Measurements from ENCODE around the gene SHPK. TPM values are rescaled to one million over a fixed set of nuclear protein-coding genes. Genes with fewer than 3 reads are reported as not detected.

SHPK gene
- total RNA-seq, 1 donor from 2014 or later, result 9.0 TPM

- no peaks in the 10 kb centered on the region for H3K36me3 ChIP-seq (ENCODE audit: control insufficient read depth, insufficient read depth, low read length)
- no peaks in the 10 kb centered on the region for H3K27me3 ChIP-seq (ENCODE audit: control insufficient read depth, insufficient read depth, low read length)
- FAIRE-seq (no peak), DNase-seq (ENCODE audit: low read depth) (no peak)
- H3K4me3 ChIP-seq (ENCODE audit: low read depth, low read length), result no peak overlapping the region
- TF ChIP-seq, protein P1, sequence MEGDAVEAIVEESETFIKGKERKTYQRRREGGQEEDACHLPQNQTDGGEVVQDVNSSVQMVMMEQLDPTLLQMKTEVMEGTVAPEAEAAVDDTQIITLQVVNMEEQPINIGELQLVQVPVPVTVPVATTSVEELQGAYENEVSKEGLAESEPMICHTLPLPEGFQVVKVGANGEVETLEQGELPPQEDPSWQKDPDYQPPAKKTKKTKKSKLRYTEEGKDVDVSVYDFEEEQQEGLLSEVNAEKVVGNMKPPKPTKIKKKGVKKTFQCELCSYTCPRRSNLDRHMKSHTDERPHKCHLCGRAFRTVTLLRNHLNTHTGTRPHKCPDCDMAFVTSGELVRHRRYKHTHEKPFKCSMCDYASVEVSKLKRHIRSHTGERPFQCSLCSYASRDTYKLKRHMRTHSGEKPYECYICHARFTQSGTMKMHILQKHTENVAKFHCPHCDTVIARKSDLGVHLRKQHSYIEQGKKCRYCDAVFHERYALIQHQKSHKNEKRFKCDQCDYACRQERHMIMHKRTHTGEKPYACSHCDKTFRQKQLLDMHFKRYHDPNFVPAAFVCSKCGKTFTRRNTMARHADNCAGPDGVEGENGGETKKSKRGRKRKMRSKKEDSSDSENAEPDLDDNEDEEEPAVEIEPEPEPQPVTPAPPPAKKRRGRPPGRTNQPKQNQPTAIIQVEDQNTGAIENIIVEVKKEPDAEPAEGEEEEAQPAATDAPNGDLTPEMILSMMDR (IDR thresholded peaks at IDR 0.05; ENCODE audit: insufficient read depth, low read length, severe bottlenecking), result no peak
These were observed 39.1 kb downstream of the SHPK start for GRCh38 chr17:3596804-3597464.

DNA sequence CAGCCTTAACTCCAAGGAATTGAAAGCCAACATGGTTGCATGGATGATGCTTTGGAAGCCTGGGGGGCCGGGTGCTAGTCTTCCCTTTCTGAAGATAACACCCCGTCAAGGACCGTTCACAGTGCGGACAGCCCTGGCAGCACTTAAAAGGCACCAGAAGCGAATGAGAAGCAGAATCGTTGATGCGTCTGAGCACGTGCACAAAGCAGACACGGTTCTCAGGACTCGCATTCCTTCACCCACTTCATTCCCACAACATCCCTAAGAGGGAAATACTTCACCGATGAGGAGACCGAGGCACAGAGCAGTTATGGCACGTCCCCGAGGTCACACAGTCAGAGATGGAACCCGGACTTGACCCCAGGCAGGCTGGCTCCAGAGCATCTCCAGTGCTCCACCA, 41.1 kb downstream of the SHPK start:
- TF ChIP-seq, protein P1 (IDR thresholded peaks at IDR 0.05; ENCODE audit: insufficient read depth, low read length, severe bottlenecking), result no peak
- no peaks in the 10 kb centered on the region for H3K27me3 ChIP-seq (ENCODE audit: control insufficient read depth, insufficient read depth, low read length)
- H3K36me3 ChIP-seq (ENCODE audit: control insufficient read depth, insufficient read depth, low read length), result peaks cover 1% of the 10 kb centered on the region
- no peak overlapping the region for H3K4me3 ChIP-seq (ENCODE audit: low read depth, low read length)
- FAIRE-seq, result no peak
- no peak for DNase-seq (ENCODE audit: low read depth)

GRCh38 chr17:3594051-3594800, 41.8 kb downstream of the SHPK start:
- Histone ChIP-seq H3K4me3 (ENCODE audit: low read depth, low read length) (no peak overlapping the region), H3K27me3 (ENCODE audit: control insufficient read depth, insufficient read depth, low read length) (no peaks in the 10 kb centered on the region), H3K36me3 (ENCODE audit: control insufficient read depth, insufficient read depth, low read length) (peaks cover 4% of the 10 kb centered on the region)
- DNase-seq (ENCODE audit: low read depth) (peak; percentile 20), FAIRE-seq (peak; percentile 40)
- TF ChIP-seq, protein P1 (IDR thresholded peaks at IDR 0.05; ENCODE audit: insufficient read depth, low read length, severe bottlenecking), result no peak

- Histone ChIP-seq H3K27me3 (ENCODE audit: control insufficient read depth, insufficient read depth, low read length) (no peaks in the 10 kb centered on the region), H3K4me3 (ENCODE audit: low read depth, low read length) (no peak overlapping the region), H3K36me3 (ENCODE audit: control insufficient read depth, insufficient read depth, low read length) (peaks cover 4% of the 10 kb centered on the region)
- TF ChIP-seq, protein P1 (IDR thresholded peaks at IDR 0.05; ENCODE audit: insufficient read depth, low read length, severe bottlenecking), result no peak
- DNase-seq (ENCODE audit: low read depth) (no peak), FAIRE-seq (no peak)
These were observed 42.7 kb downstream of the SHPK start for GRCh38 chr17:3593384-3593783.

GRCh38 chr17:3592216-3592860, 43.7 kb downstream of the SHPK start:
- DNase-seq (ENCODE audit: low read depth), result no peak
- Histone ChIP-seq H3K27me3 (ENCODE audit: control insufficient read depth, insufficient read depth, low read length) (no peaks in the 10 kb centered on the region), H3K4me3 (ENCODE audit: low read depth, low read length) (no peak overlapping the region), H3K36me3 (ENCODE audit: control insufficient read depth, insufficient read depth, low read length) (peaks cover 7% of the 10 kb centered on the region)
- FAIRE-seq, result no peak
- TF ChIP-seq, protein P1 (IDR thresholded peaks at IDR 0.05; ENCODE audit: insufficient read depth, low read length, severe bottlenecking), result no peak
